ENCODE measurements around the gene CST8.

Gene CST8

GRCh38 chr20:23453549-23454543 is 37.1 kb upstream of the CST8 start:
- H3K79me2 ChIP-seq (ENCODE audit: control insufficient read depth, insufficient read depth, low read length), result no peaks in the 10 kb centered on the region
- H3K4me1 ChIP-seq (ENCODE audit: control insufficient read depth, low read depth, low read length), result no peaks in the 10 kb centered on the region
- no peak overlapping the region for H4K8ac ChIP-seq (ENCODE audit: low read depth, low read length)
- no peak overlapping the region for H3K4me3 ChIP-seq (ENCODE audit: low read length)
- no peak overlapping the region for H3K4me2 ChIP-seq (ENCODE audit: low read length)
- H2BK120ac ChIP-seq (ENCODE audit: low read depth, low read length), result no peak overlapping the region
- no peak overlapping the region for H3K56ac ChIP-seq (ENCODE audit: low read length)
- WGBS (ENCODE audit: extremely low coverage, insufficient coverage, low lambda C conversion rate), result 100% methylated on average over 2 of the region's 15 CpGs
- H4K5ac ChIP-seq (ENCODE audit: low read length), result no peak overlapping the region
- no peak overlapping the region for H2BK5ac ChIP-seq (ENCODE audit: low read length)
- H3K27ac ChIP-seq (ENCODE audit: low read depth, low read length), result no peak overlapping the region
- no peak overlapping the region for H3K9ac ChIP-seq (ENCODE audit: low read length)
- H3K18ac ChIP-seq (ENCODE audit: low read length), result no peak overlapping the region
- DNase-seq, result no peak
- H3K27me3 ChIP-seq (ENCODE audit: insufficient read depth, low read length, poor library complexity), result no peaks in the 10 kb centered on the region
- no peaks in the 10 kb centered on the region for H3K79me1 ChIP-seq (ENCODE audit: low read length)
- no peak overlapping the region for H3K4ac ChIP-seq (ENCODE audit: low read depth, low read length)
- no peak overlapping the region for H2BK15ac ChIP-seq (replicated peaks; ENCODE audit: low read depth)
- no peaks in the 10 kb centered on the region for H3K36me3 ChIP-seq (ENCODE audit: control insufficient read depth, insufficient read depth, low read length)
- H3K23ac ChIP-seq (ENCODE audit: low read length), result no peak overlapping the region
- H2AK5ac ChIP-seq (ENCODE audit: low read length), result no peak overlapping the region

GRCh38 chr20:23454816-23455215 is 36.1 kb upstream of the CST8 start:
- no peak overlapping the region for H3K4ac ChIP-seq (ENCODE audit: low read depth, low read length)
- H2BK5ac ChIP-seq (ENCODE audit: low read length), result no peak overlapping the region
- no CpG with 5 or more reads among the region's 1 CpG for WGBS (ENCODE audit: extremely low coverage, insufficient coverage, low lambda C conversion rate)
- H4K8ac ChIP-seq (ENCODE audit: low read depth, low read length), result no peak overlapping the region
- no peaks in the 10 kb centered on the region for H3K36me3 ChIP-seq (ENCODE audit: control insufficient read depth, insufficient read depth, low read length)
- no peaks in the 10 kb centered on the region for H3K4me1 ChIP-seq (ENCODE audit: control insufficient read depth, low read depth, low read length)
- H4K5ac ChIP-seq (ENCODE audit: low read length), result no peak overlapping the region
- no peak overlapping the region for H3K56ac ChIP-seq (ENCODE audit: low read length)
- H3K27ac ChIP-seq (ENCODE audit: low read depth, low read length), result no peak overlapping the region
- no peak overlapping the region for H3K18ac ChIP-seq (ENCODE audit: low read length)
- H3K27me3 ChIP-seq (ENCODE audit: insufficient read depth, low read length, poor library complexity), result no peaks in the 10 kb centered on the region
- H3K4me2 ChIP-seq (ENCODE audit: low read length), result no peak overlapping the region
- no peaks in the 10 kb centered on the region for H3K79me2 ChIP-seq (ENCODE audit: control insufficient read depth, insufficient read depth, low read length)
- DNase-seq, result no peak
- H3K79me1 ChIP-seq (ENCODE audit: low read length), result no peaks in the 10 kb centered on the region
- no peak overlapping the region for H3K4me3 ChIP-seq (ENCODE audit: low read length)
- no peak overlapping the region for H3K9ac ChIP-seq (ENCODE audit: low read length)
- no peak overlapping the region for H2BK15ac ChIP-seq (replicated peaks; ENCODE audit: low read depth)
- no peak overlapping the region for H2BK120ac ChIP-seq (ENCODE audit: low read depth, low read length)
- no peak overlapping the region for H2AK5ac ChIP-seq (ENCODE audit: low read length)
- no peak overlapping the region for H3K23ac ChIP-seq (ENCODE audit: low read length)

GRCh38 chr20:23455639-23456038 is 35.3 kb upstream of the CST8 start:
- H4K5ac ChIP-seq (ENCODE audit: low read length), result no peak overlapping the region
- no peak for DNase-seq
- no peak overlapping the region for H2BK15ac ChIP-seq (replicated peaks; ENCODE audit: low read depth)
- no peaks in the 10 kb centered on the region for H3K4me1 ChIP-seq (ENCODE audit: control insufficient read depth, low read depth, low read length)
- H3K27ac ChIP-seq (ENCODE audit: low read depth, low read length), result no peak overlapping the region
- no peak overlapping the region for H4K8ac ChIP-seq (ENCODE audit: low read depth, low read length)
- H2BK120ac ChIP-seq (ENCODE audit: low read depth, low read length), result no peak overlapping the region
- H3K23ac ChIP-seq (ENCODE audit: low read length), result no peak overlapping the region
- no peaks in the 10 kb centered on the region for H3K36me3 ChIP-seq (ENCODE audit: control insufficient read depth, insufficient read depth, low read length)
- H3K56ac ChIP-seq (ENCODE audit: low read length), result no peak overlapping the region
- no CpG with 5 or more reads among the region's 7 CpGs for WGBS (ENCODE audit: extremely low coverage, insufficient coverage, low lambda C conversion rate)
- H2BK5ac ChIP-seq (ENCODE audit: low read length), result no peak overlapping the region
- H3K4me2 ChIP-seq (ENCODE audit: low read length), result no peak overlapping the region
- no peak overlapping the region for H2AK5ac ChIP-seq (ENCODE audit: low read length)
- no peaks in the 10 kb centered on the region for H3K27me3 ChIP-seq (ENCODE audit: insufficient read depth, low read length, poor library complexity)
- no peak overlapping the region for H3K4ac ChIP-seq (ENCODE audit: low read depth, low read length)
- no peak overlapping the region for H3K4me3 ChIP-seq (ENCODE audit: low read length)
- no peaks in the 10 kb centered on the region for H3K79me2 ChIP-seq (ENCODE audit: control insufficient read depth, insufficient read depth, low read length)
- H3K9ac ChIP-seq (ENCODE audit: low read length), result no peak overlapping the region
- H3K79me1 ChIP-seq (ENCODE audit: low read length), result no peaks in the 10 kb centered on the region
- no peak overlapping the region for H3K18ac ChIP-seq (ENCODE audit: low read length)

GRCh38 chr20:23456409-23456808 is 34.5 kb upstream of the CST8 start:
- Histone ChIP-seq H3K36me3 (ENCODE audit: control insufficient read depth, insufficient read depth, low read length) (no peaks in the 10 kb centered on the region), H3K79me2 (ENCODE audit: control insufficient read depth, insufficient read depth, low read length) (no peaks in the 10 kb centered on the region), H4K8ac (ENCODE audit: low read depth, low read length) (no peak overlapping the region), H2BK120ac (ENCODE audit: low read depth, low read length) (no peak overlapping the region), H3K27me3 (ENCODE audit: insufficient read depth, low read length, poor library complexity) (no peaks in the 10 kb centered on the region), H3K4me1 (ENCODE audit: control insufficient read depth, low read depth, low read length) (no peaks in the 10 kb centered on the region), H3K4me2 (ENCODE audit: low read length) (no peak overlapping the region), H3K4ac (ENCODE audit: low read depth, low read length) (no peak overlapping the region), H2BK5ac (ENCODE audit: low read length) (no peak overlapping the region), H3K18ac (ENCODE audit: low read length) (no peak overlapping the region), H3K79me1 (ENCODE audit: low read length) (no peaks in the 10 kb centered on the region), H3K23ac (ENCODE audit: low read length) (no peak overlapping the region), H2AK5ac (ENCODE audit: low read length) (no peak overlapping the region), H3K4me3 (ENCODE audit: low read length) (no peak overlapping the region), H3K27ac (ENCODE audit: low read depth, low read length) (no peak overlapping the region), H4K5ac (ENCODE audit: low read length) (no peak overlapping the region), H2BK15ac (replicated peaks; ENCODE audit: low read depth) (no peak overlapping the region), H3K56ac (ENCODE audit: low read length) (no peak overlapping the region), H3K9ac (ENCODE audit: low read length) (no peak overlapping the region)
- no CpG with 5 or more reads among the region's 3 CpGs for WGBS (ENCODE audit: extremely low coverage, insufficient coverage, low lambda C conversion rate)
- peak; percentile 48 for DNase-seq

GRCh38 chr20:23456873-23457272 is 34.0 kb upstream of the CST8 start:
- no peak overlapping the region for H2BK15ac ChIP-seq (replicated peaks; ENCODE audit: low read depth)
- no peak overlapping the region for H4K8ac ChIP-seq (ENCODE audit: low read depth, low read length)
- H3K4ac ChIP-seq (ENCODE audit: low read depth, low read length), result no peak overlapping the region
- no peak overlapping the region for H4K5ac ChIP-seq (ENCODE audit: low read length)
- DNase-seq, result no peak
- H3K18ac ChIP-seq (ENCODE audit: low read length), result no peak overlapping the region
- H3K4me1 ChIP-seq (ENCODE audit: control insufficient read depth, low read depth, low read length), result no peaks in the 10 kb centered on the region
- no peak overlapping the region for H3K27ac ChIP-seq (ENCODE audit: low read depth, low read length)
- H3K4me3 ChIP-seq (ENCODE audit: low read length), result no peak overlapping the region
- H3K79me1 ChIP-seq (ENCODE audit: low read length), result no peaks in the 10 kb centered on the region
- H3K79me2 ChIP-seq (ENCODE audit: control insufficient read depth, insufficient read depth, low read length), result no peaks in the 10 kb centered on the region
- no peak overlapping the region for H2BK120ac ChIP-seq (ENCODE audit: low read depth, low read length)
- no peak overlapping the region for H3K4me2 ChIP-seq (ENCODE audit: low read length)
- no peaks in the 10 kb centered on the region for H3K27me3 ChIP-seq (ENCODE audit: insufficient read depth, low read length, poor library complexity)
- H3K56ac ChIP-seq (ENCODE audit: low read length), result no peak overlapping the region
- H2BK5ac ChIP-seq (ENCODE audit: low read length), result no peak overlapping the region
- no peaks in the 10 kb centered on the region for H3K36me3 ChIP-seq (ENCODE audit: control insufficient read depth, insufficient read depth, low read length)
- no peak overlapping the region for H3K23ac ChIP-seq (ENCODE audit: low read length)
- no CpG with 5 or more reads among the region's 7 CpGs for WGBS (ENCODE audit: extremely low coverage, insufficient coverage, low lambda C conversion rate)
- H3K9ac ChIP-seq (ENCODE audit: low read length), result no peak overlapping the region
- no peak overlapping the region for H2AK5ac ChIP-seq (ENCODE audit: low read length)
